Neural cell (in vitro differentiated cells): Measurements from ENCODE around the gene GPSM1. TPM values are rescaled to one million over a fixed set of nuclear protein-coding genes. Genes with fewer than 3 reads are reported as not detected.

Experiments used
- H2AFZ ChIP-seq: fragments of 200-600, 300-800 bp; sonication (generic), shearing (Covaris generic); 2 replicates; pipeline ENCODE4 v1.6.0; 2014; ENCODE audit warnings: low read depth, mild to moderate bottlenecking, antibody characterized with exemption, low read length, moderate library complexity
- H3F3A ChIP-seq: fragments of 200-600 bp; shearing (Covaris generic); 2 replicates; pipeline ENCODE4 v1.6.1; 2016; ENCODE audit warnings: mild to moderate bottlenecking, moderate library complexity, mixed read lengths, antibody characterized with exemption, low read length; ENCODE audit not compliant: insufficient read depth, poor library complexity, severe bottlenecking
- H3K27ac ChIP-seq: fragments of 200-600, 300-800 bp; sonication (generic), shearing (Covaris generic); 2 replicates; pipeline ENCODE4 v1.5.1; 2014; ENCODE audit warnings: mild to moderate bottlenecking, low read length, moderate library complexity
- H3K27me3 ChIP-seq: fragments of 300-800, 200-600 bp; sonication (generic), shearing (Covaris generic); 2 replicates; pipeline ENCODE4 v1.6.0; 2014; ENCODE audit warnings: mild to moderate bottlenecking, low read depth, low read length, moderate library complexity; ENCODE audit not compliant: insufficient read depth
- H3K36me3 ChIP-seq: fragments of 300-800, 200-600 bp; sonication (generic), shearing (Covaris generic); 2 replicates; pipeline ENCODE4 v1.5.1; 2014; ENCODE audit warnings: mild to moderate bottlenecking, antibody characterized with exemption, low read length, moderate library complexity; ENCODE audit not compliant: insufficient read depth
- H3K4me2 ChIP-seq: fragments of 300-800, 200-600 bp; sonication (generic), shearing (Covaris generic); 2 replicates; pipeline ENCODE4 v1.6.0; 2014; ENCODE audit warnings: mild to moderate bottlenecking, low read length
- H3K4me3 ChIP-seq: fragments of 300-800, 200-600 bp; sonication (generic), shearing (Covaris generic); 2 replicates; pipeline ENCODE4 v1.5.1; 2014; ENCODE audit warnings: mild to moderate bottlenecking, low read length, moderate library complexity
- H3K79me2 ChIP-seq: fragments of 200-600 bp; shearing (Covaris generic); replicated peaks from 2 replicates; pipeline ENCODE4 v1.6.0; 2014; ENCODE audit warnings: mild to moderate bottlenecking, low read length, moderate library complexity; ENCODE audit not compliant: insufficient read depth
- H3K9ac ChIP-seq: fragments of 300-800, 200-600 bp; sonication (generic), shearing (Covaris generic); 2 replicates; pipeline ENCODE4 v1.6.1; 2016; ENCODE audit warnings: mild to moderate bottlenecking, low read length, mixed read lengths
- H3K9me2 ChIP-seq: fragments of 200-600 bp; shearing (Covaris generic); 2 replicates; pipeline ENCODE4 v1.6.1; 2016; ENCODE audit warnings: mild to moderate bottlenecking, low read length, mixed read lengths; ENCODE audit not compliant: insufficient read depth
- H3K9me3 ChIP-seq: fragments of 200-600, 300-800 bp; sonication (generic), shearing (Covaris generic); 2 replicates; pipeline ENCODE4 v1.6.1; 2016; ENCODE audit warnings: mild to moderate bottlenecking, mixed run types, low read length, moderate library complexity, mixed read lengths
- H4K20me1 ChIP-seq: fragments of 200-600 bp; shearing (Covaris generic); 2 replicates; pipeline ENCODE4 v1.6.1; 2016; ENCODE audit warnings: mild to moderate bottlenecking, mixed run types; ENCODE audit not compliant: insufficient read depth
- CTCF ChIP-seq: fragments of 450-650 bp; IDR thresholded peaks from 2 replicates; pipeline ENCODE4 v1.5.1; 2014; ENCODE audit warnings: antibody characterized with exemption, mild to moderate bottlenecking, moderate library complexity; ENCODE audit not compliant: poor library complexity, severe bottlenecking
- EP300 ChIP-seq: fragments of 450-650 bp; conservative IDR thresholded peaks from 2 replicates; pipeline ENCODE4 v1.6.1; 2014; ENCODE audit warnings: antibody characterized with exemption, mild to moderate bottlenecking, moderate library complexity; ENCODE audit not compliant: poor library complexity, severe bottlenecking
- EZH2 ChIP-seq: fragments of 200-600, 300-800 bp; shearing (Covaris generic), sonication (generic); IDR thresholded peaks from 2 replicates; pipeline ENCODE4 v1.6.1; 2014; ENCODE audit warnings: antibody characterized with exemption, low read length, borderline replicate concordance, mild to moderate bottlenecking; ENCODE audit not compliant: insufficient read depth, poor library complexity, severe bottlenecking
- MXI1 ChIP-seq: fragments of 450-650 bp; conservative IDR thresholded peaks from 2 replicates; pipeline ENCODE4 v1.6.1; 2014; ENCODE audit warnings: antibody characterized with exemption, mild to moderate bottlenecking; ENCODE audit not compliant: poor library complexity, severe bottlenecking
- POLR2AphosphoS5 ChIP-seq: IDR thresholded peaks from 2 replicates; pipeline ENCODE4 v1.6.1; 2012
- RAD21 ChIP-seq: fragments of 450-650 bp; conservative IDR thresholded peaks from 2 replicates; pipeline ENCODE4 v1.6.1; 2014; ENCODE audit warnings: antibody characterized with exemption, mild to moderate bottlenecking, moderate library complexity
- REST ChIP-seq: IDR thresholded peaks from 2 replicates; pipeline ENCODE4 v1.6.1; 2012; ENCODE audit warnings: borderline replicate concordance
- SMC3 ChIP-seq: fragments of 450-650 bp; conservative IDR thresholded peaks from 2 replicates; pipeline ENCODE4 v1.6.1; 2014; ENCODE audit warnings: antibody characterized with exemption, mild to moderate bottlenecking, moderate library complexity; ENCODE audit not compliant: poor library complexity
- TAF1 ChIP-seq: IDR thresholded peaks from 2 replicates; pipeline ENCODE4 v1.6.1; 2012; ENCODE audit warnings: low read depth
- polyA plus RNA-seq: library from polyadenylated mRNA; depleted of rRNA; stranded (reverse); fragments of >200 nt; gene quantifications from 2 replicates; pipeline ENCODE4 v1.2.3, GENCODE V29; 2014

The GPSM1 gene
- polyA plus RNA-seq, 1 donor from 2014 or later = 117 TPM

GRCh38 chr9:136330406-136330990 is 3.2 kb downstream of the GPSM1 start:
- H3K4me3 ChIP-seq = no peak overlapping the region
- no peak overlapping the region for H3K4me2 ChIP-seq
- no peak overlapping the region for H2AFZ ChIP-seq
- H3K9ac ChIP-seq = no peak overlapping the region
- H3K36me3 ChIP-seq = no peaks in the 10 kb centered on the region
- H3K9me2 ChIP-seq = no peaks in the 10 kb centered on the region
- no peak overlapping the region for H3K27ac ChIP-seq
- no peaks in the 10 kb centered on the region for H3K27me3 ChIP-seq
- no peak for TF ChIP-seq POLR2AphosphoS5
- TF ChIP-seq REST = no peak
- TF ChIP-seq MXI1 = no peak
- TF ChIP-seq SMC3 = no peak
- TF ChIP-seq RAD21 = no peak
- TF ChIP-seq CTCF = no peak
- no peak for TF ChIP-seq EP300
- no peak for TF ChIP-seq TAF1
- no peak for TF ChIP-seq EZH2
- no peaks in the 10 kb centered on the region for H3F3A ChIP-seq
- no peaks in the 10 kb centered on the region for H3K9me3 ChIP-seq
- H3K79me2 ChIP-seq = peaks cover 29% of the 10 kb centered on the region
- no peaks in the 10 kb centered on the region for H4K20me1 ChIP-seq

- no peaks in the 10 kb centered on the region for H3K9me3 ChIP-seq
- H2AFZ ChIP-seq = no peak overlapping the region
- TF ChIP-seq EZH2 (no peak), TAF1 (no peak), SMC3 (no peak), MXI1 (no peak), EP300 (no peak), CTCF (no peak), RAD21 (no peak), POLR2AphosphoS5 (no peak), REST (no peak)
- H3K27me3 ChIP-seq = no peaks in the 10 kb centered on the region
- H3K79me2 ChIP-seq = peaks cover 29% of the 10 kb centered on the region
- no peaks in the 10 kb centered on the region for H3F3A ChIP-seq
- H3K9me2 ChIP-seq = no peaks in the 10 kb centered on the region
- no peak overlapping the region for H3K4me3 ChIP-seq
- H4K20me1 ChIP-seq = no peaks in the 10 kb centered on the region
- no peak overlapping the region for H3K4me2 ChIP-seq
- no peak overlapping the region for H3K27ac ChIP-seq
- no peaks in the 10 kb centered on the region for H3K36me3 ChIP-seq
- H3K9ac ChIP-seq = no peak overlapping the region
These were observed 3.7 kb downstream of the GPSM1 start for GRCh38 chr9:136331030-136331429.
